HG03457 (cell line): ENCODE data around the gene KRI1.

Source experiments
- ATAC-seq: cut with Tn5 transposase; IDR thresholded peaks from one replicate; pipeline ENCODE4 v1.9.1; 2021; ENCODE audit warnings: moderate number of reproducible peaks; ENCODE audit not compliant: unreplicated experiment

KRI1 gene

DNA sequence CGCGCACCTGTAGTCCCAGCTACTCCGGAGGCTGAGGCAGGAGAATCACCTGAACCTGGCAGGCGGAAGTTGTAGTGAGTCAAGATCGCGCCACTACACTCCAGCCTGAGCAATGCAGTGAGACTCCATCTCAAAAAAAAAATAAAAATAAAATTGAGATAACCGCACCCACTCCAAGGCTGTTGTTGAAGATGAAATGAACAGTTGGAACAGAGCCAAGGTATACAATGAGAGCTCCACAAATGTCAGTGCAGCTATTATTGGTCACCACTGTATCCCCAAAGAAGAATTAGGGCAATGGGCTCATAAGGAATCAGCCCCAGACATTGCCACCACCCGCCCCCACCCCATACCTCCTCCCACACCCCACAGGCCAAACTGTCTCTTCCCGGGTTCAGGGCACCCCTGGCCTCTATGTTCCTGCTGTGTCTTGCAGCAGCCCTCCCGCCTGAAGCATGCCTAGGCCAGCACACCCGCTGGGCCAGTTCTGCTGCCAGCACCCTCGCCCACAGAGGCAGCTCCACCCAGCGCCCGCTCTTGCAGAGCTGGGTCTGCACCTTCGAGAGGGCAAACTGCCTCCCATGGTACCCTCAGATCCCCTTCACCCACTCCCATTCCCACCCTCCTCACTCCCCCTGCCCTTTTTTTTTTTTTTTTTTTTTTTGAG is 45.0 kb downstream of the KRI1 start:
- no peak for ATAC-seq

DNA sequence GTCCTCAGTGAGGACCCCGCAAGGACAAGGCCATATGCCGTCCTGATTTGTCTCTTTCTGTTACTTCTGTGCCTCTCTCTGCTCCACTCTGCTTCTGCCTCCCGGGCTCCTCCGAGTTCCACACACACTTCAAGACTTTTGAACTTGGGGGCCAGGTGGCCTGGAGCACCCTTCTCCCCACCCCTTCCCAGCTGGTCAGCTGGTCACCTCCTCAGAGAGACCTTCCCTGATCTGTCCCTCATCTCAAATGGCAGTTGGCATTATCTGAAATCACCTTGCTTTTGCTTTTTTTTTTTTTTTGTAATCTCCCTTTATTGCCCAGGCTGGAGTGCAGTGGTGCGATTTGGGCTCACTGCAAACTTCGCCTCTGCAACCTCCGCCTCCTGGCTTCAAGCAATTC is 46.4 kb downstream of the KRI1 start:
- no peak for ATAC-seq

DNA sequence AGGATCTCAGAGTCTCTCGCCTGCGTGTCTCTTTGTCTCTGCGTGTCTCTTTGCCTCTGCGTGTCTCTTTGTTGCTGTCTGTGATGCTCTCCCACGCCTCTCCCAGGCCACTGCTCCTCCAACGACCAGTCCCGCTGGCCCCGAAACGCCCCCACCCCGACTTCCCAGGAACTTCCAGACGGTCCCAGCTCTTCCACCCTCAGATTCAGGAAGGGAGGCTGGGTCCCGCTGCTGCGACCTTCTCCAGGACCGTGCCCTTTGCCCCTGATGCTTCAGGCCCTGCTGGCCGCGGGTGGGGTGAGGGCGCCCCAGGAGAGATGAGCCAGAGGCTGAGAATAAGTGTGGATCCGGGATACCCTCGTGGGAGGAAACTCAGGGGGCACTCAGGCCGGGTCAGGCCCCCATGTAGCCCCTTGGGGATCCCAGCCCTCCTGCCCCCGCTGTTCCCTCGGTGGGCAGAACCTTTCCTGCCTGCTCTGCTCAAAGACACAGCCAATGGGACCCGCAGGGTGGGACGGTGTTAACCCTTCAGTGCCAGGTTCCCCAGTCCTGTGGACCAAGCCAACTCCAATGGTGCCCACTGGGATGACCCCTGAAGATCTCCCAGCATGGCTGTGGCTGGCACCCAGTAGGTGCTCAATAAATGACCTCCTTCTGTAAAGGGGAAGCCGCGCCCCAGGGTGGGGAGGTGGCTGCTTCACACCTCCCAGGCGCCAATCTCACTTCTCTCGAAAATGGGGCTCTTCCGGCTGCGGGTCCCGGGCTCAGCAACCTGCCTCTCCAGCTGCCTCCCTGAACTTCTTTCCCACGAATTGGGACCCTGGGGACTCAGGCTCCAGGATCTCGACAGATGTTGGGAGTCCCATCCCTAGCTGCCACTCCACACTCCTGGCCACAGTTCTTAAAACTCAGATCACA is 47.1 kb downstream of the KRI1 start:
- ATAC-seq = no peak

GRCh38 chr19:10517760-10518443 is 47.9 kb downstream of the KRI1 start:
- ATAC-seq = no peak

DNA sequence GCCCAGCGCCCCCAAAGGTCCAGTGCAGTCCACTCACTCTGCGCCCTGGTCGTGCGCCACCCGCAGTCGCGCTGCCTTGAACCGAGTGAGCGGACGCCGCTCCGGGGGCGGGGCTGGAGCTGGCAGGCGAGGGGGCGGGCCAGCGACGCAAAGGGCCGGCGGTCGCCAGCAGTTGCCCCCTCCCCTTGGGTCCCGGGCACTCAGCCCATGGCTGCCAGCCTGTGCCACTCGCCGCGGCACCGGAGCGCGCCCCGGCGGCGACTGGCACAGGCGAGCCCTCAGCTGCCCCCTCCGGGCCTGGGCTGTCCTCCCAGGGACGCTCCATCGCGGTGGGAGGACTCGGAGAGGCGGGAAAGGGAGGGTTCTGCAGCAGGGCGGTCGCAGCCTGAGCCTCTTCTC is 48.5 kb downstream of the KRI1 start, which contains the start of gene S1PR5:
TSS of gene S1PR5 (minus strand) at position 87 of the 399 bp plus-strand sequence. CDS start 2,436 bp downstream, outside the sequence.
- ATAC-seq = no peak

DNA sequence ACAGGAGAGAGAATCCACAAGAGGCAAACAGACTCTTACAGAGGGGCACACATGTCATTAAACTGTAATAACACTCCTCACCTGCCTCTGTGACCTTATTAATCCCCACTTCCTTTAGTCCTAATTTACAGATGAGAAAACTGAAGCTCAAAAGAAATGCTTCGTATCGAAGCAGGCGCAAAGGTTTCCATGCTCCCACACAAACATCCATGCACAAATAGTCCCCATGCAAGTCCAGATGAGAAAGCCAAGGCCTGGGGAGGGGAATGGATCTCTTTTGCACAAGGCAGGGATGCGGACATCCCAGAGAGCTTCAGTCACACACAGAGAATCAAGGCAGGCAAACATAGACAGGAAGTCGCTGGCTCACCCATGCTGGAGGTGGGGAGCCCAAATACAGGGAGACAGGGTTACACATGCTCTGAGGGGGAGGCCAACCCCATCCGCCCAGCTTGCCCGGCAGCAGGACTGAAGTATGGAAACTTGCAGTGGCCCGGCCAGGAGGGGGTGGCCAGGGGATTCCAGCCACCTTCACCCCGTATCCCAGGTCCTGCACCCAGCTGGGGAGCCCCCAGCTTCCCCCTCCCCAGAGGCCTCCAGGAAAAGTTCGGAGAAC is 49.0 kb downstream of the KRI1 start:
- no peak for ATAC-seq

DNA sequence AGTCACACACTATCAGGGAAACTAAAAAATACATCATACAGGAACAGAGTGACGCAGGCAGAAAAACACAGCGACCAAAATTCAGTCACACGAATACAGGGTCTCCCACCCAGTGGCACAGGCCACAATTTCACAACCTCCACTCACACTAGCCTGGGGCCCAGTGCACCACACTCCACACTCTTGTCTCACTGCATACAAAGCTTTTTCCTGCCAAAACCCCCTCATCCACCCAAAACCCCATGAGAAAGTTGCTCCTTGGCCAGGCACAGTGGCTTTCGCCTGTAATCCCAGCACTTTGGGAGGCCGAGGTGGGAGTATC is 49.8 kb downstream of the KRI1 start:
- no peak for ATAC-seq

GRCh38 chr19:10514211-10515145 is 51.3 kb downstream of the KRI1 start:
- ATAC-seq = no peak

- ATAC-seq = no peak
Measured at GRCh38 chr19:10513223-10513622, 52.6 kb downstream of the KRI1 start.

- ATAC-seq = no peak
Measured at GRCh38 chr19:10510301-10510802, 55.5 kb downstream of the KRI1 start.

DNA sequence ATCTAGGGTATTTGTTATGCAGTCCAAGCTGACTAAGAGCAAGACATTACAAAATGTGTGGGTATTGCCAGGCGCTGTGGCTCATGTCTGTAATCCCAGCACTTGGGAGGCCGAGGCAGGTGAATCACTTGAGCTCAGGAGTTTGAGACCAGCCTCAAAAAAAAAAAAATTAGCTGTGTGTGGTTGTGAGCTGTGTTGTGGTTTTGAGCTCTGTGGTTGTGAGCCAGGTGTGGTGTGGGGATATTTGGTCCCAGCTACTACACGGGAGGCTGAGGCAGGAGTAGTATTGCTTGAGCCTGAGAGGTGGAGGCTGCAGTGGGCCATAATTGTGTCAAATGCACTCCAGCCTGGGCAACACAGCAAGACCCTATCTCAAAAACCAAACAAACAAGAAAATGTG is 57.1 kb downstream of the KRI1 start:
- ATAC-seq = no peak

DNA sequence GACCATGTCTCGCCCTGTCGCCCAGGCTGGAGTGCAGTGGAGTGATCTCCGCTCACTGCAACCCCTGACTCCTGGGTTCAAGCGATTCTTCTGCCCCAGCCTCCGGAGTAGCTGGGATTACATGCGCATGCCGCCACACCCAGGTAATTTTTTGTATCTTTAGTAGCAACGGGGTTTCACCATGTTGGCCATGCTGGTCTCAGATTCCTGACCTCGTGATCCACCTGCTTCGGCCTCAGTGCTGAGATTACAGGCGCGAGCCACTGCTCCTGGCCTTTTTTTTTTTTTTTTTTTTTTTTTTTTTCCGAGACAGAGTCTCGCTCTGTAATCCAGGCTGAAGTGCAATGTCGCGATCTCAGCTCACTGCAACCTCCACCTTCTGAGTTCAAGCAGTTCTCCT is 57.8 kb downstream of the KRI1 start:
- ATAC-seq = no peak

DNA sequence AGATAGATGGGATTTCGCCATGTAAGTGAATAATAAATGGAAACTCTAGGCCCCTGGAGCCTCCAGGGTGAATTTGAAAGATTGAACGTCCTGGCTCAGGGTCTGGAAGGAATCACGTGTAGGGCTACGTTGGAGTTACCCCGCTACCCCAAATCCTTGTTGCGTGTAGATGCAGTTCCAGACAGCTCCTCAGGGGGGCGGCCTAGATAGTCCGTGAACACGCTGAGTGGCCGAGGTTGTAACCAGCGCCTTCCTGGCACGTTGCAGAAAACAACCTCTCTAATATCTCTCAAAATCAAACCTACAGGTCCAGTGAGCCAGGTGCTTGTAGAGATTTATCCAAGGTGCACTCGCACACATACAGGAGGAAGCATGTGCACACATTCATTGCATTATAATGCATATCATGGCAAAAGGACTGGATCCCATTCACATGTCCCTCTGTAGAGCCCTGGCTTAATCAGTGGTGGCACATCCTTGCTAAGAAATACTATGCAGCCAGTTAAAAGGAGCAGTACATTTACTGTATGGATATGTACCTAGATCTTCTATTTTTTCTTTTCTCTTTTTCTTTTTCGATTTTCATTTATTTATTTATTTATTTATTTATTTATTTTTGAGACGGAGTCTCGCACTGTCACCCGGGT is 60.1 kb downstream of the KRI1 start:
- no peak for ATAC-seq
